NT2/D1 (cell line): ENCODE measurements around the gene TMEM132E.

Source experiments
- SUZ12 ChIP-seq: IDR thresholded peaks from 2 replicates; pipeline ENCODE4 v1.6.1; 2011; ENCODE audit not compliant: insufficient read length, insufficient read depth; ENCODE audit errors: extremely low read depth
- YY1 ChIP-seq: IDR thresholded peaks from 2 replicates; pipeline ENCODE4 v1.6.1; 2011; ENCODE audit not compliant: insufficient read length, insufficient read depth
- ZNF274 ChIP-seq: IDR thresholded peaks from 2 replicates; pipeline ENCODE4 v1.6.1; 2011; ENCODE audit warnings: mild to moderate bottlenecking, low read depth, low read length

- no peak for TF ChIP-seq SUZ12
- TF ChIP-seq YY1, result no peak
- no peak for TF ChIP-seq ZNF274
These were observed 6.9 kb upstream of the TMEM132E start for GRCh38 chr17:34572483-34572882.
